ENCODE data around the gene EPRS1.

The EPRS1 gene

GRCh38 chr1:220019071-220019470 is 27.2 kb downstream of the EPRS1 start:
- TF ChIP-seq CTCF (IDR thresholded peaks at IDR 0.05), result no peak
- Histone ChIP-seq H3K4me2 (ENCODE audit: low read length) (no peak overlapping the region), H3K4me3 (ENCODE audit: low read depth, low read length) (no peak overlapping the region), H2AFZ (no peak overlapping the region), H3K79me2 (no peaks in the 10 kb centered on the region), H3K36me3 (ENCODE audit: control insufficient read depth, insufficient read depth, low read length) (no peaks in the 10 kb centered on the region), H3K4me1 (no peaks in the 10 kb centered on the region), H3K27ac (no peak overlapping the region), H3K27me3 (ENCODE audit: control insufficient read depth, insufficient read depth, low read length) (no peaks in the 10 kb centered on the region), H3K9me3 (ENCODE audit: control insufficient read depth, low read length) (no peaks in the 10 kb centered on the region), H3K9ac (no peak overlapping the region)

- TF ChIP-seq CTCF (IDR thresholded peaks at IDR 0.05), result no peak
- Histone ChIP-seq H3K36me3 (ENCODE audit: control insufficient read depth, insufficient read depth, low read length) (no peaks in the 10 kb centered on the region), H3K4me3 (ENCODE audit: low read depth, low read length) (no peak overlapping the region), H3K27me3 (ENCODE audit: control insufficient read depth, insufficient read depth, low read length) (no peaks in the 10 kb centered on the region), H3K79me2 (no peaks in the 10 kb centered on the region), H3K9ac (no peak overlapping the region), H3K9me3 (ENCODE audit: control insufficient read depth, low read length) (no peaks in the 10 kb centered on the region), H2AFZ (no peak overlapping the region), H3K4me2 (ENCODE audit: low read length) (peak overlapping the region; percentile 34), H3K4me1 (no peaks in the 10 kb centered on the region), H3K27ac (no peak overlapping the region)
Measured at GRCh38 chr1:220013497-220013896, 32.8 kb downstream of the EPRS1 start.

GRCh38 chr1:220012259-220012658 is 34.0 kb downstream of the EPRS1 start:
- H3K27ac ChIP-seq, result no peak overlapping the region
- no peaks in the 10 kb centered on the region for H3K4me1 ChIP-seq
- H3K4me3 ChIP-seq (ENCODE audit: low read depth, low read length), result no peak overlapping the region
- no peaks in the 10 kb centered on the region for H3K27me3 ChIP-seq (ENCODE audit: control insufficient read depth, insufficient read depth, low read length)
- no peak overlapping the region for H3K4me2 ChIP-seq (ENCODE audit: low read length)
- H3K79me2 ChIP-seq, result no peaks in the 10 kb centered on the region
- H2AFZ ChIP-seq, result no peak overlapping the region
- no peaks in the 10 kb centered on the region for H3K9me3 ChIP-seq (ENCODE audit: control insufficient read depth, low read length)
- TF ChIP-seq CTCF (IDR thresholded peaks at IDR 0.05), result no peak
- no peak overlapping the region for H3K9ac ChIP-seq
- H3K36me3 ChIP-seq (ENCODE audit: control insufficient read depth, insufficient read depth, low read length), result no peaks in the 10 kb centered on the region

GRCh38 chr1:220011620-220012019 is 34.7 kb downstream of the EPRS1 start:
- Histone ChIP-seq H2AFZ (no peak overlapping the region), H3K79me2 (no peaks in the 10 kb centered on the region), H3K9me3 (ENCODE audit: control insufficient read depth, low read length) (no peaks in the 10 kb centered on the region), H3K36me3 (ENCODE audit: control insufficient read depth, insufficient read depth, low read length) (no peaks in the 10 kb centered on the region), H3K9ac (no peak overlapping the region), H3K4me3 (ENCODE audit: low read depth, low read length) (no peak overlapping the region), H3K4me1 (no peaks in the 10 kb centered on the region), H3K27ac (no peak overlapping the region), H3K4me2 (ENCODE audit: low read length) (no peak overlapping the region), H3K27me3 (ENCODE audit: control insufficient read depth, insufficient read depth, low read length) (no peaks in the 10 kb centered on the region)
- no peak for TF ChIP-seq CTCF (IDR thresholded peaks at IDR 0.05)

- Histone ChIP-seq H3K27ac (no peak overlapping the region), H3K4me3 (ENCODE audit: low read depth, low read length) (no peak overlapping the region), H2AFZ (no peak overlapping the region), H3K27me3 (ENCODE audit: control insufficient read depth, insufficient read depth, low read length) (no peaks in the 10 kb centered on the region), H3K9ac (no peak overlapping the region), H3K4me1 (no peaks in the 10 kb centered on the region), H3K4me2 (ENCODE audit: low read length) (no peak overlapping the region), H3K79me2 (no peaks in the 10 kb centered on the region), H3K36me3 (ENCODE audit: control insufficient read depth, insufficient read depth, low read length) (no peaks in the 10 kb centered on the region), H3K9me3 (ENCODE audit: control insufficient read depth, low read length) (no peaks in the 10 kb centered on the region)
- TF ChIP-seq CTCF (IDR thresholded peaks at IDR 0.05), result no peak
Measured at GRCh38 chr1:220007438-220007837, 38.9 kb downstream of the EPRS1 start.
